GM18505 (cell line): ENCODE data around the gene KCNH5.

Experiments used
- ATAC-seq: cut with Tn5 transposase; IDR thresholded peaks from one replicate; pipeline ENCODE4 v1.9.1; 2021; ENCODE audit not compliant: unreplicated experiment
- POLR2A ChIP-seq: IDR thresholded peaks from 4 replicates; pipeline ENCODE4 v1.6.1; 2011; ENCODE audit warnings: borderline replicate concordance; ENCODE audit not compliant: insufficient read depth, insufficient read length; ENCODE audit errors: extremely low read depth

The KCNH5 gene

DNA sequence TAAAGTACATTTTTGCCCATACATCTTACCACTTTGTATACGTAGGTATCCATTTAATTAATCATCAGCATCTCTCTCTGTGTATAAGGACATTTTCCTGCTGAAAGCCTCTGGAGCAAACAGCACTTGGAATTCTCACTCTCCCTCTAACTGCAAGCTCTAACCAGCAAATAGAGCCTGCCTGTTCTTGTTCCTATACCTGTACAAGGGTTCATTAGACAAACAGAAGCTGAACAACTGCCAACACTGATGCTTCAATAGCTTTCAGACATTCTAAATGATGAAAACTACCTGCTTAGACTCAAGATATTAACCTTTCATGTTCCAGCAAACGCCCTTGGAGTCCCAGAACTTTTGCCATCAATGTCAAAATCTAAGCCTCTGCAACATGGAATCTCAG lies 98.0 kb downstream of the KCNH5 start:
- ATAC-seq, result no peak
- no peak for TF ChIP-seq POLR2A

- TF ChIP-seq POLR2A, result no peak
- no peak for ATAC-seq
Observed at GRCh38 chr14:62946221-62946620, 99.0 kb downstream of the KCNH5 start.

DNA sequence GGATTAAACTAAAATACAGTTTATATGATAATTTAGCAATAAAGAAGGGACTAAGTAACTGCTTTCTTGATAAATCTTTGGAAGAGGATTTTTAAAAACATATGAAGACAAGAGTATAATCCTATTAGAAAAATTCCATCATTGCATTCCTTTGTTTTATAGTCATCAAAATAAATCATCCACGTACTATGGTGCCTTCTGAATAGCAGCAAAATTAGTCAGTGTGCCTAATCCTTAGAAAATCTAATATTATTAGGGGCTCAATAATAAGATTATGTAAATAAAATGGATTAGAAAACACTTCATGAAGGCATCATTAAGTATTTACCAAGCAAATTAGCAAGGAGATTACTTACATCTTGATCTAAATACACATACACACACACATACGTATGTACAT lies 102.1 kb downstream of the KCNH5 start:
- no peak for TF ChIP-seq POLR2A
- no peak for ATAC-seq

DNA sequence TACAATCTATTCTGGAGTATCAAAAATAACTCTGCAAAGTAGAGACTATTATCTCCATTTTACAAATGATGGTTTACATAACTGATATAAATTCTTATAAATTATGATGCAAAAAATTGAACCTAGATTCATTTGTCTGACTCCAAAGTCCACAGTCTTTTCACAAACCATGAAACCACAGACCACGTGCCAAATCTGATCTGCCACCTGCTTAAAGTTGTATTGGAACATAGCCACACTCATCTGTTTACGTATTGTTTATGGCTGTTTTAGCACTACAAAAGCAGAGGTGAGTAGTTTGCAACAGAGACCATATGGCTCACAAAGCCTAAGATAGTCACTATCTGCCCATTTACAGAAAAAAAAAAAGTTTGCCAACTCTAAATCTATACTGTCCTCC lies 105.3 kb downstream of the KCNH5 start:
- TF ChIP-seq POLR2A, result no peak
- ATAC-seq, result no peak

- no peak for TF ChIP-seq POLR2A
- no peak for ATAC-seq
Observed at GRCh38 chr14:62938778-62939177, 106.5 kb downstream of the KCNH5 start.

GRCh38 chr14:62934439-62934838 lies 110.8 kb downstream of the KCNH5 start:
- no peak for TF ChIP-seq POLR2A
- ATAC-seq, result no peak

DNA sequence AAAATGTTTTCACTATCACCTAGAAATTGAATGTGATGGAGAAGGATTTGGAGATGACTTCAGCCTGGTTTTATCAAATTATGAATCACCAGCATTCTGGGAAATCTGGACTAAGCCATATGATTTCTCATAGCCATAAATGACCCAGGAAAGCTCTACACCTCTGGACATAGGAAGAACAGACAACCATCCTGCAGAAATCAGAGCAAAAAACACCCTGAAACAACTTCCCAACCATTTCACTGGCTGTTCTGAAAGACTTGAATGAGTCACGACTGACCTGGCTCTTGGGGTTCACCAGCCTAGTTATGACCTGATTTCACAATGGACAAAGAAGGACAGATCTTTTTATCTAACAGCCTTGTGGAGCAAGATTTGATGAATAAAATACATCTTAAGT lies 123.8 kb downstream of the KCNH5 start:
- no peak for ATAC-seq
- TF ChIP-seq POLR2A, result no peak

GRCh38 chr14:62916551-62916950 lies 128.7 kb downstream of the KCNH5 start:
- no peak for TF ChIP-seq POLR2A
- no peak for ATAC-seq

DNA sequence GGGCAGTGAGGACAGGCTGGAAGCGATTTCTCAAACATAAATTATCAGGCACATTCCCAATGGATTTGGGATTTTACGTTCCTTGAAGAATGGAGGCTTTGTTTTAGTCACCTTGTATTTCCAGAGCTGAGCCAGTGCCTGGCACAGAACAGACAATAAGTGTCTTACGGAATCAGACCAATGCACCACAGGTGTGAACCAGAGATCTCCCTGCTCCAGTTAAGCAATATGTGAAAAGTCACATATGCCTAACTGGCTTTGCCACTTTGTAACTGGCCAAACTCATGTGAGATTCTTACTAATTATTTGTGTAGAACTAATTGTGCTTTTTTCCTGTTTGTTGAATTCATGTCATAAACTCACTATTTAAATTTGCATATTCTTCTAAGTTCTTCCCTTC lies 130.4 kb downstream of the KCNH5 start:
- no peak for ATAC-seq

GRCh38 chr14:62914025-62914424 lies 131.2 kb downstream of the KCNH5 start:
- TF ChIP-seq POLR2A, result no peak
- no peak for ATAC-seq

More for the DNA sequence above, 130.4 kb downstream of the KCNH5 start:
- no peak for TF ChIP-seq POLR2A

- TF ChIP-seq POLR2A, result no peak
- ATAC-seq, result no peak
Observed at GRCh38 chr14:62908506-62908905, 136.8 kb downstream of the KCNH5 start.

- no peak for ATAC-seq
- no peak for TF ChIP-seq POLR2A
Observed at GRCh38 chr14:62905566-62905965, 139.7 kb downstream of the KCNH5 start.

- TF ChIP-seq POLR2A, result no peak
- ATAC-seq, result no peak
Observed at GRCh38 chr14:62897771-62898170, 147.5 kb downstream of the KCNH5 start.

GRCh38 chr14:62896932-62897456 lies 148.3 kb downstream of the KCNH5 start:
- ATAC-seq, result no peak
- no peak for TF ChIP-seq POLR2A

DNA sequence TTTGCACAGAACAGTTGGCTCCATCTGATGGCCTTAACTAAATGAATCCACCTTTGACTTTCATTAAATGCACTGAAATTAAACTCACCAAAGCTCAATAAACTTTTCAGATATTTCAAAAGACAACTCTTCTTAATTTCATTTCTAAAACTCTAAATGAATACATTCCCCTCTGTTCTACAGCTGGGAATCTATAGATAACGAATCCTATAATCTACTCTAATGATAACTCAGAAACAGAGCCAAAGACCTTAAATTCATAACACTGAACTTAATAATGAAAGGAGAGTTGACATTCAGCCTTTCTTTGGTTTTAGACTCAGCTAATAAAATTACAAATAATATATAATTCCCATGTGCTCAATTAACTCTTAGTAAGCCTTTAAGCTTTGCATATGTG lies 150.5 kb downstream of the KCNH5 start:
- no peak for ATAC-seq
- no peak for TF ChIP-seq POLR2A
